Stimulated activated CD8-positive, alpha-beta memory T cell treated with anti-CD3 and anti-CD28 coated beads, Interleukin-4, amount 100 ng/mL, for 1 hour (primary cell): ENCODE data around the gene MACC1.

Source experiments
- DNase-seq, 2 donors: peaks; one replicate each; pipeline ENCODE4 v3.0.0-alpha.2; 2020; ENCODE audit warnings: low read depth in 2 of 2, low spot score in 1 of 2

MACC1 gene

GRCh38 chr7:20085086-20085485 lies 132.1 kb downstream of the MACC1 start:
- DNase-seq, result no peak
